ENCODE results near the gene B4GALNT2.
A peak's percentile ranks its signal among the peaks of the same experiment; 100 is the strongest.

Gene B4GALNT2

DNA sequence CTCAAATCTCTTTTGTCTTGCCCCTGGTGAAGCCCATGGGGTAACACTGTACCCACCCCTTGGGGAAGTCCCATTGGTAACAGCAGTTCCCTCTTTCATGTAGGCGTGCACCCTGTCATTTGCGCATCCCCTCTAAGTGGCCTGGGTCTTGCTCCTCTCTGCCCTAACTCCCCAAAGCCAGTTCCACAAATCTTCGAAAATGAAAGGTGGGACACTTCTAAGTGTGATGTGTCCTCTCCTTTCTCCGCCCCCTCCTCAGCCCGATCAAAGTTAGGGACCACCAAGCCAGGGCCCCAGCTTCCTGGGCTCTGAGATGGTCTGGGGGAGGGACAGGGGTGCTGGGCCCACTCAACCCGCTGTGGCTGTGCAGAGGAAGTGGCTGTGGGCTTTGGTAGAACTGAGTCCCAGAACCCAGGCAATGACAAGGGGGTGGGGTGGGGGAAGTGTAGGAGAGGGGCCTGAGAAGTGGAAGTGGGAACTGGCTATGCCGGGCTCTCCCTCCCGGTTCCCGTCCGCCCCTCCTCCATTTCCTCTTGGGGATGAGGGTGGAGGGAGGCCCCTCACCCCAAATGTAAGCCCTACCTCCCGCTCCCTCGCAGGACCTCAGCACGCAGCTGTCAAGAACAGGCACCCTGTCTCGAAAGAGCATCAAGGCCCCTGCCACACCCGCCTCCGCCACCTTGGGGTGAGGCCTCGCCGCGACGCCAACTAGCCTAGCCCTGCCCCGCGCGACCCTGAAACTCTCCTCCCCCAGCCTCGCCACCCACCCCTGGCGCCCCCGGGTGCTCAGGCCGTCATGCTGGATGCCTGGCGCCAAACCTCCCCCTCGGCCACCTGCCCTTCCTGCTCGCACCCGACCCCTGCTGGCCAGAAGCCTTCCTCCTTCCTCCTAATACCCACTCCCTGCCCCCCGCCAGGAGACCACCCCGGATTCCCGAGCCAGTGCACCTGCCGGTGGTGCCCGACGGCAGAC, 86.7 kb downstream of the B4GALNT2 start:
- DNase-seq (ENCODE audit: low read depth), result peak; percentile 83
- peak overlapping the region; percentile 36 for H3K4me3 ChIP-seq (ENCODE audit: low read depth, low read length)
- TF ChIP-seq, protein P1, sequence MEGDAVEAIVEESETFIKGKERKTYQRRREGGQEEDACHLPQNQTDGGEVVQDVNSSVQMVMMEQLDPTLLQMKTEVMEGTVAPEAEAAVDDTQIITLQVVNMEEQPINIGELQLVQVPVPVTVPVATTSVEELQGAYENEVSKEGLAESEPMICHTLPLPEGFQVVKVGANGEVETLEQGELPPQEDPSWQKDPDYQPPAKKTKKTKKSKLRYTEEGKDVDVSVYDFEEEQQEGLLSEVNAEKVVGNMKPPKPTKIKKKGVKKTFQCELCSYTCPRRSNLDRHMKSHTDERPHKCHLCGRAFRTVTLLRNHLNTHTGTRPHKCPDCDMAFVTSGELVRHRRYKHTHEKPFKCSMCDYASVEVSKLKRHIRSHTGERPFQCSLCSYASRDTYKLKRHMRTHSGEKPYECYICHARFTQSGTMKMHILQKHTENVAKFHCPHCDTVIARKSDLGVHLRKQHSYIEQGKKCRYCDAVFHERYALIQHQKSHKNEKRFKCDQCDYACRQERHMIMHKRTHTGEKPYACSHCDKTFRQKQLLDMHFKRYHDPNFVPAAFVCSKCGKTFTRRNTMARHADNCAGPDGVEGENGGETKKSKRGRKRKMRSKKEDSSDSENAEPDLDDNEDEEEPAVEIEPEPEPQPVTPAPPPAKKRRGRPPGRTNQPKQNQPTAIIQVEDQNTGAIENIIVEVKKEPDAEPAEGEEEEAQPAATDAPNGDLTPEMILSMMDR (IDR thresholded peaks at IDR 0.05; ENCODE audit: insufficient read depth, low read depth, low read length, missing control alignments), result peak; percentile 63

DNA sequence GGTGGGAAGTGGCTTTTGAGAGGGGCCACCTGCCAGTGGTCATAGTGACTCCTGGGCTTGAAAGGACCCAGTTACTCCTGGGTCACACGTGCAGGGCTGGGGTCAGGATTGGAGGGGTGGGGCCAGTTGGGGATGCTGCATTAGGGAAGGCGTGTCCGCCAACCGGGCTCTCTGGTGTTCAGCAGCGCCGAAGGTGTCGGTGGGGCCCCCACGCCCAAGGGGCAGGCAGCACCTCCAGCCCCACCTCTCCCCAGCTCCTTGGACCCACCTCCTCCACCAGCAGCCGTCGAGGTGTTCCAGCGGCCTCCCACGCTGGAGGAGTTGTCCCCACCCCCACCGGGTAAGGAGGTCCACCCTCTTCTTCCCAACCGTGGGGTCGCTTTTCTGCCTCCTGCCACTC, 87.4 kb downstream of the B4GALNT2 start:
- DNase-seq (ENCODE audit: low read depth), result no peak
- no peak overlapping the region for H3K4me3 ChIP-seq (ENCODE audit: low read depth, low read length)
- TF ChIP-seq, protein P1 (IDR thresholded peaks at IDR 0.05; ENCODE audit: insufficient read depth, low read depth, low read length, missing control alignments), result no peak

DNA sequence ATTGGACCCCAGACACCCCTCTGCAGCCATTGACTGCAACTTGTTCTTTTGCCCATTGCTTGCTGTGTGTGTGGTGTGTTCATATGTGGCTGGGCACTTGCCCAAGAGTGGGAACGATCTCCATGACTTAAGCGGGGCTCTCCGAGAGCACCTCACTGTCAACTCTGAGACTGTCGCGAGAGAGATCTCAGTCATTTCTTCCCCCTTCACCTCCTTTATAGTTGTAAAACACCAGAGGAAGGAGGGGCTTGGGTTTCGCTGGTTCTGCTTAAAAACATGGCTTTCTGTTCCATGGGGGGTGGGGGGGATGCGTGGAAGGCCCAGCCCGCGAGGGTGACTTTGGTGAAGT, 90.6 kb downstream of the B4GALNT2 start:
- H3K4me3 ChIP-seq (ENCODE audit: low read depth, low read length), result no peak overlapping the region
- TF ChIP-seq, protein P1 (IDR thresholded peaks at IDR 0.05; ENCODE audit: insufficient read depth, low read depth, low read length, missing control alignments), result no peak
- no peak for DNase-seq (ENCODE audit: low read depth)

DNA sequence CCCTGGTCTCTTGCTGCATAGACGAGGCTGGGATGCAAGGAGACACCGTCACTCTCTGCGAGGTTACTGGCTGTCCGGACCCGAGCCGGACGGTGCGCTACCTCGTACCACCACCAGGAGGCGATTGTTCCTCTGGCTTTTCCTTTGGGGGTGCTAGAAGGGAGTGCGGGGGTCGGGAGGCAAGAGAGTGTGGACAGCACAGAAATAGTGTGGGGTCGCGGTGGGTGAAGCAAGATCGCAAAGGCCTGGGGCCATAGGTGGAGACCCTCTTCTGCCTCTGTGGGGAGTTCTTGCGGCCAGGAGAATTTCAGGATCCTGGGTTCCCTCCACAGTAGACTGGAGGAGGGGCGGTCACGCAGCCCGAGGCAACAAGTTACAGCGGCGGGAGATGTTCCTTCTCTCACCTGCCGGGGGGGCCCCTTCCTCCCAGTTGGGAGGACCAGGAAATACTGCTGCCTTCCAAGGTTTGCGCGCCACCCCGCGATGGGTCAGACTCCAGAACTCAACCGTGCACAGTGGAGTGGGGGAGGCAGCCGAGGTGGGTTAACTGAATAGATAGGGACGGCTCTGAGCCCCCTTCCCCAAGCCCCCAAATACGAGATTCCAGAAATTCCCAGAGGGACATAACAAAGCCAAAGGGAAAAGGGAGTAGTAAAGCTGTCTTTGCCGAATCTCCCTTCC, 91.1 kb downstream of the B4GALNT2 start:
- DNase-seq (ENCODE audit: low read depth), result peak; percentile 54
- TF ChIP-seq, protein P1 (IDR thresholded peaks at IDR 0.05; ENCODE audit: insufficient read depth, low read depth, low read length, missing control alignments), result peak; percentile 87
- no peak overlapping the region for H3K4me3 ChIP-seq (ENCODE audit: low read depth, low read length)

DNA sequence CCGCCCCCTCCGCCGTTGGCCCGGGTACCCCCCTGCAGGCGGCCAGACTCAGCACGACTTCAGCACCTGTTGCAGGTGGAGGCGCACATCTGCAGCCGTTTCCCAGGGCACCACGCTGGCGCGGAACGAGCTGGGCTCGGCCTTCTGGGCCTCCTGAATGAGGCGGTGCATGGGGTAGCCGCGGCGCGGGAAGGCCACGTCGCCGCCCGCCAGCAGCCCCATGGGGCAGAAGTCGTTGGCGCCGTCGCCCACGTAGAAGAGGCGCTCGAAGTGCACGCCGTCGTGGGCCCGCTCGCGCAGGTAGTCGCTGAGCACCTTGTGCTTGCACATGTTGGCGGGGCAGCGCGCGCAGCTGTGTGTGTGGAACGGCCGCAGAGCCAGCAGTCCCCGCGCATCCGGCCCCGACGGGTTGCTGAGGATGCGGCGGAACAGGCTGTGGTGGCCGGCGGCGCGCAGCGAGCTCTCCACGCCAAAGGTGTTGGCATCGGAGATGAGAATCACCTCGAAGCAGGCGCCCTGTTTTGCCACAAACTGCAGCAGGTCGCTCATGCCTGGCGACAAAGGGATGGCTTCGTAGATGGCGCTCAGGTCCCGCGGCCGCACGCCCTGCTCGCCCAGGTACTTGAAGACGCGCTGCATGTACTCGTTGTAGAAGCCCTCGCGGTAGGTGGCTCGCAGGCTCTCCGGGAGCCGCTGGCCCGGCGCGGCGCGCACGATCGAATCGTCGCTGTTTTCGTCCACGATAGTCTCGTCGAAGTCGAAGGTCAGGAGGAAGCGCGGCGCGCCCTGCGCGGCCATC, 91.8 kb downstream of the B4GALNT2 start:
- DNase-seq (ENCODE audit: low read depth), result peak; percentile 65
- TF ChIP-seq, protein P1 (IDR thresholded peaks at IDR 0.05; ENCODE audit: insufficient read depth, low read depth, low read length, missing control alignments), result no peak
- no peak overlapping the region for H3K4me3 ChIP-seq (ENCODE audit: low read depth, low read length)

DNA sequence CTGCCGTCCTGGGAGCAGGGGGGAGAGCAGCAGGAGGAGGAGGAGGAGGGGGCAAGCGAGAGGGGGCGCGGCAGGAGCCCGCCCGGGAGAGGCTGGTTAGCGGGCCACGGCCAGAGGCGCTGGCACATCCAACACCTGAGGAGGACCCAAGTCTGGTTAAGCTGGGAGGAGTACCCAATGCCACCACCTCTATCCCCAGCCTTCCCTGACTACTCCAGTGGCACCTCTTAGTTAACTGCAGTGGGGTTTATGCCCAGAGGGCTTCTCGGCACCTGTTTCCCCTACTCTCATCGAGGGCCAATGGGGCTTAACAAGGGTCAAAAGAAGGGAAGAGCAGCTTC, 92.4 kb downstream of the B4GALNT2 start:
- H3K4me3 ChIP-seq (ENCODE audit: low read depth, low read length), result no peak overlapping the region
- TF ChIP-seq, protein P1 (IDR thresholded peaks at IDR 0.05; ENCODE audit: insufficient read depth, low read depth, low read length, missing control alignments), result no peak
- no peak for DNase-seq (ENCODE audit: low read depth)

Measured in GM12865 (cell line).